Vagina (tissue), 2 donors: Measurements from ENCODE around the gene FBLIM1.

ENCODE experiments used
- CTCF ChIP-seq, 3 experiments: fragments of 450-650 bp in 2 of 3; fragments of 200-600 bp in 1 of 3; sonication (generic) in 1 of 3; IDR thresholded peaks; one replicate each; pipeline ENCODE4 v1.5.1; 2017 to 2019; ENCODE audit warnings: antibody characterized with exemption in 3 of 3, mild to moderate bottlenecking in 2 of 3, moderate library complexity in 2 of 3
- POLR2A ChIP-seq, 2 donors: fragments of 450-650 bp; IDR thresholded peaks; one replicate each; pipeline ENCODE4 v1.6.1; 2017; ENCODE audit warnings: antibody characterized with exemption in 2 of 2, mild to moderate bottlenecking in 2 of 2, moderate library complexity in 2 of 2

- TF ChIP-seq CTCF (IDR thresholded peaks at IDR 0.05) (no peak), POLR2A (IDR thresholded peaks at IDR 0.05) (no peak)
These were observed 25.9 kb upstream of the FBLIM1 start for GRCh38 chr1:15732686-15733081.
